ENCODE results near the gene GLYATL3. TPM values are rescaled to one million over a fixed set of nuclear protein-coding genes. Genes with fewer than 3 reads are reported as not detected.

GLYATL3 gene
- polyA plus RNA-seq, 1 of the 3 experiments (the other 2 are of a cell fraction), result not detected

GRCh38 chr6:49527320-49527719 lies 27.6 kb downstream of the GLYATL3 start:
- Histone ChIP-seq H3K9me2 (no peaks in the 10 kb centered on the region), H3F3A (replicated peaks; ENCODE audit: insufficient read depth) (no peaks in the 10 kb centered on the region), H3K4me2 (no peak overlapping the region), H3K79me2 (ENCODE audit: insufficient read depth) (no peaks in the 10 kb centered on the region), H3K4me3 (ENCODE audit: low read depth in 2 of 2, low read length in 1 of 2) (no peak overlapping the region), H2AFZ (ENCODE audit: low read depth) (no peak overlapping the region), H3K9ac (no peak overlapping the region), H3K9me3 (no peaks in the 10 kb centered on the region), H3K27ac (ENCODE audit: low read depth in 2 of 2, low read length in 1 of 2) (no peak overlapping the region), H3K4me1 (ENCODE audit: control insufficient read depth in 1 of 2, insufficient read depth in 2 of 2, low read depth in 1 of 2, low read length in 1 of 2) (no peaks in the 10 kb centered on the region), H3K36me3 (replicated peaks in 1 of 2; ENCODE audit: control insufficient read depth in 1 of 2, insufficient read depth in 2 of 2, low read length in 1 of 2) (no peaks in the 10 kb centered on the region), H4K20me1 (ENCODE audit: insufficient read depth) (no peaks in the 10 kb centered on the region), H3K27me3 (ENCODE audit: insufficient read depth) (peaks cover 11% of the 10 kb centered on the region; the same call in 1 of the 2 replicates)
- TF ChIP-seq POLR2AphosphoS5 (IDR thresholded peaks at IDR 0.05; ENCODE audit: low read depth, low read length) (no peak), SMC3 (IDR thresholded peaks at IDR 0.05; ENCODE audit: low read depth, low read length) (no peak)
- CTCF ChIA-PET, result no interaction called here
- POLR2A ChIA-PET, result no interaction called here
- DNase-seq, result no peak
- WGBS (ENCODE audit: low lambda C conversion rate), result 16% methylated on average over 1 of the region's 1 CpG

DNA sequence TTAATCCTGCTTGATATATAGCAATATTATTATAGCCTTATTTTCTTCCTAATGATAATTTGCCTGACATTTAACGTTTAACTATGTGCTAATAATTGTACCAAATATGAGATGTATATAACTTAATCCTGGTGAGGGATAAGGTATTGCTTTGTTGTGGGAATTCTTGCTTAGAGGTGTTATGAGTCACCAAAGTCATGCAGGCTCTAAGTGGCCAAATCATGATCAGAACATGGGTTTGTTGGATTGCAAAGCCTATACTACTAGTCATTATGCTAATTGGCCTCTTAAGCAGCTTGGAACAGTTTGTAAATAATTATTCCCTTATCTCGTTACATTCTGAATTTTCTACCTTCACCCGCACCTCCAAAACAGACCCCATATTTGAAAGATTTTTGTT lies 28.8 kb downstream of the GLYATL3 start:
- TF ChIP-seq JUND (IDR thresholded peaks at IDR 0.05), result no peak
- no peak for TF ChIP-seq GATA2 (CRISPR knock-in tag; IDR thresholded peaks at IDR 0.05)
- TF ChIP-seq USF1 (IDR thresholded peaks at IDR 0.05; ENCODE audit: borderline replicate concordance, low read depth), result no peak
- TF ChIP-seq EP300 (IDR thresholded peaks at IDR 0.05; ENCODE audit: borderline replicate concordance in 1 of 2, low read depth in 1 of 2, low read length in 1 of 2), result no peak
- TF ChIP-seq RFX5 (IDR thresholded peaks at IDR 0.05; ENCODE audit: low read length), result no peak
- TF ChIP-seq RCOR1 (IDR thresholded peaks at IDR 0.05; ENCODE audit: low read length), result no peak
- no peak for TF ChIP-seq NFIC (IDR thresholded peaks at IDR 0.05; ENCODE audit: borderline replicate concordance)
- TF ChIP-seq POLR2AphosphoS5 (IDR thresholded peaks at IDR 0.05; ENCODE audit: low read depth, low read length), result no peak
- TF ChIP-seq EZH2phosphoT487 (IDR thresholded peaks at IDR 0.05; ENCODE audit: borderline replicate concordance, low read depth), result no peak
- no peak for TF ChIP-seq FOXJ3 (CRISPR knock-in tag; IDR thresholded peaks at IDR 0.05)
- no peak for TF ChIP-seq NRF1 (IDR thresholded peaks at IDR 0.05; ENCODE audit: low read depth, low read length)
- TF ChIP-seq YY1 (IDR thresholded peaks at IDR 0.05; ENCODE audit: low read depth), result no peak
- no peak for TF ChIP-seq SIN3A (IDR thresholded peaks at IDR 0.05; ENCODE audit: borderline replicate concordance, low read depth, low read length)
- no peak for TF ChIP-seq CHD2 (IDR thresholded peaks at IDR 0.05; ENCODE audit: low read length, partially characterized antibody)
- TF ChIP-seq, protein P1, sequence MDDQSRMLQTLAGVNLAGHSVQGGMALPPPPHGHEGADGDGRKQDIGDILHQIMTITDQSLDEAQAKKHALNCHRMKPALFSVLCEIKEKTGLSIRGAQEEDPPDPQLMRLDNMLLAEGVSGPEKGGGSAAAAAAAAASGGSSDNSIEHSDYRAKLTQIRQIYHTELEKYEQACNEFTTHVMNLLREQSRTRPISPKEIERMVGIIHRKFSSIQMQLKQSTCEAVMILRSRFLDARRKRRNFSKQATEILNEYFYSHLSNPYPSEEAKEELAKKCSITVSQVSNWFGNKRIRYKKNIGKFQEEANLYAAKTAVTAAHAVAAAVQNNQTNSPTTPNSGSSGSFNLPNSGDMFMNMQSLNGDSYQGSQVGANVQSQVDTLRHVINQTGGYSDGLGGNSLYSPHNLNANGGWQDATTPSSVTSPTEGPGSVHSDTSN (IDR thresholded peaks at IDR 0.05), result no peak
- TF ChIP-seq, protein P2, sequence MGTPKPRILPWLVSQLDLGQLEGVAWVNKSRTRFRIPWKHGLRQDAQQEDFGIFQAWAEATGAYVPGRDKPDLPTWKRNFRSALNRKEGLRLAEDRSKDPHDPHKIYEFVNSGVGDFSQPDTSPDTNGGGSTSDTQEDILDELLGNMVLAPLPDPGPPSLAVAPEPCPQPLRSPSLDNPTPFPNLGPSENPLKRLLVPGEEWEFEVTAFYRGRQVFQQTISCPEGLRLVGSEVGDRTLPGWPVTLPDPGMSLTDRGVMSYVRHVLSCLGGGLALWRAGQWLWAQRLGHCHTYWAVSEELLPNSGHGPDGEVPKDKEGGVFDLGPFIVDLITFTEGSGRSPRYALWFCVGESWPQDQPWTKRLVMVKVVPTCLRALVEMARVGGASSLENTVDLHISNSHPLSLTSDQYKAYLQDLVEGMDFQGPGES (IDR thresholded peaks at IDR 0.05; ENCODE audit: low read depth, low read length), result no peak
- no peaks in the 10 kb centered on the region for H3K36me3 ChIP-seq (replicated peaks in 1 of 2; ENCODE audit: control insufficient read depth in 1 of 2, insufficient read depth in 2 of 2, low read length in 1 of 2)
- H3K4me3 ChIP-seq (ENCODE audit: low read depth in 2 of 2, low read length in 1 of 2), result no peak overlapping the region
- H3K9me2 ChIP-seq, result no peaks in the 10 kb centered on the region
- no peaks in the 10 kb centered on the region for H4K20me1 ChIP-seq (ENCODE audit: insufficient read depth)
- CTCF ChIA-PET, result no interaction called here
- H3K27me3 ChIP-seq (ENCODE audit: insufficient read depth), result peaks cover 11% of the 10 kb centered on the region; the same call in 1 of the 2 replicates
- DNase-seq, result no peak
- H2AFZ ChIP-seq (ENCODE audit: low read depth), result no peak overlapping the region
- no peaks in the 10 kb centered on the region for H3F3A ChIP-seq (replicated peaks; ENCODE audit: insufficient read depth)
- POLR2A ChIA-PET, result no interaction called here
- H3K9ac ChIP-seq, result no peak overlapping the region
- no peaks in the 10 kb centered on the region for H3K79me2 ChIP-seq (ENCODE audit: insufficient read depth)
- H3K9me3 ChIP-seq, result no peaks in the 10 kb centered on the region
- 2% methylated on average over 3 of the region's 3 CpGs for WGBS (ENCODE audit: low lambda C conversion rate)
- no peak overlapping the region for H3K27ac ChIP-seq (ENCODE audit: low read depth in 2 of 2, low read length in 1 of 2)
- H3K4me1 ChIP-seq (ENCODE audit: control insufficient read depth in 1 of 2, insufficient read depth in 2 of 2, low read depth in 1 of 2, low read length in 1 of 2), result no peaks in the 10 kb centered on the region
- no peak overlapping the region for H3K4me2 ChIP-seq

All from SK-N-SH (cell line).